Stimulated activated CD4-positive, alpha-beta T cell treated with anti-CD3 and anti-CD28 coated beads, Interleukin-2, amount 100 ng/mL, for 24 hours (primary cell): Measurements from ENCODE around the gene ALDH18A1.

Source experiments
- DNase-seq, 2 donors: peaks; one replicate each; pipeline ENCODE4 v3.0.0-alpha.2; 2020

Gene ALDH18A1

GRCh38 chr10:95574649-95575365 lies 81.7 kb downstream of the ALDH18A1 start:
- no peak for DNase-seq

- no peak for DNase-seq
Observed at GRCh38 chr10:95573964-95574604, 82.4 kb downstream of the ALDH18A1 start.

- no peak for DNase-seq
Observed at GRCh38 chr10:95573527-95573926, 83.0 kb downstream of the ALDH18A1 start.

- no peak for DNase-seq
Observed at GRCh38 chr10:95572131-95572820, 84.2 kb downstream of the ALDH18A1 start.

GRCh38 chr10:95571390-95571789 lies 85.1 kb downstream of the ALDH18A1 start:
- DNase-seq: no peak

GRCh38 chr10:95569368-95569767 lies 87.1 kb downstream of the ALDH18A1 start:
- no peak for DNase-seq

GRCh38 chr10:95567903-95568630 lies 88.4 kb downstream of the ALDH18A1 start:
- DNase-seq: no peak

GRCh38 chr10:95566136-95566535 lies 90.4 kb downstream of the ALDH18A1 start:
- DNase-seq: no peak

- DNase-seq: no peak
Observed at GRCh38 chr10:95565336-95565735, 91.2 kb downstream of the ALDH18A1 start.

GRCh38 chr10:95564291-95564690 lies 92.2 kb downstream of the ALDH18A1 start:
- DNase-seq: no peak

- DNase-seq: no peak
Observed at GRCh38 chr10:95562341-95562965, 94.1 kb downstream of the ALDH18A1 start.

- no peak for DNase-seq
Observed at GRCh38 chr10:95561864-95562177, 94.7 kb downstream of the ALDH18A1 start.

GRCh38 chr10:95561177-95561863 lies 95.2 kb downstream of the ALDH18A1 start, which contains the start of gene SORBS1:
TSS of gene SORBS1 (minus strand) at chr10:95561371. CDS start at chr10:95441135, 120,236 bp downstream.
- peak; percentile 85 to 88 for DNase-seq

- peak; percentile 46 to 49 for DNase-seq
Observed at GRCh38 chr10:95560278-95561176, 96.0 kb downstream of the ALDH18A1 start.

- no peak for DNase-seq
Observed at GRCh38 chr10:95559896-95560277, 96.6 kb downstream of the ALDH18A1 start.

GRCh38 chr10:95559471-95559870 lies 97.0 kb downstream of the ALDH18A1 start:
- no peak for DNase-seq

GRCh38 chr10:95558593-95559320 lies 97.8 kb downstream of the ALDH18A1 start:
- DNase-seq: no peak

GRCh38 chr10:95556994-95557767 lies 99.3 kb downstream of the ALDH18A1 start:
- no peak for DNase-seq
